ENCODE data around the gene CSNK2A3.

The CSNK2A3 gene

DNA sequence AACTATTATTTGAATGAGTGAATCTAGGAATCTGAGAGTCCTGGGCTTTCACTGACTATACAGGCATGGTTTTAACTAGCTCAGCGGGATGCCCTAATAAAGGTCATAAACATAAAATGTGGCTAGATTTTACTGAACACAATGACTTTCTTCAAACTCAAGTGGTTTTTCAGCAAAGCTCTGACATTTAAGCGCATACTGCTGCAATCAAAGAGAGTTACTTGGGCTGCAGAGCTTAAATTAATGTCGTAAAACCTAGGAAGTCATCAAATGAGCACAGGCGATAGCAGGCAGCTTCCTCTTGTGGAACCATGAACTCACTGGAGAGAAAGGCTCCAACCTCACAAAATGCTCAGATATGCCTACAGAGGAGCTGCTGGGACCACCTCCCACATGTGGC, 6.7 kb downstream of the CSNK2A3 start:
- Histone ChIP-seq H2AFZ (ENCODE audit: low read depth) (no peak overlapping the region), H3K27ac (no peak overlapping the region)

DNA sequence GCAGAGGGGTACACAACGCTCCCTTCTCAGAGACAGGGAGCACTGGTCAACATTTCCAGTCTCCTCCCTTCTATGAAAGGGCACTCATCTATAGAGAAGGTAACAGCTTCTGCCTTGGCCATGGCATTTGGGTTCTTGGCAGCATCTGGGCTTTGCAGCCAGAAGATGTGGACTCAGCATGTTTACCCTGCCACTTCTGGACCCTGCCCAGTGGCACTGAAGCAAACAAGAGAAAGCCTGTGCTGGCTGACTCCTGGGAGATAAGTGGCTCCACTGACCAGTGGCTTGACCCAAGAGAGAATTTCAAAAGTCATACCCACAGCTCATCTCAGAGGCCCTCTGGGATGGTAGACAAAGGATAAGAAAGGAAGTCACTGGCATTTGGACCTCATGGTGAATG, 8.0 kb downstream of the CSNK2A3 start:
- no peaks in the 10 kb centered on the region for H3K27me3 ChIP-seq (ENCODE audit: insufficient read depth, low read depth)
- no peak overlapping the region for H3K9ac ChIP-seq
- no peaks in the 10 kb centered on the region for H4K20me1 ChIP-seq (ENCODE audit: insufficient read depth)
- no peak overlapping the region for H2AFZ ChIP-seq (ENCODE audit: low read depth)
- TF ChIP-seq CTCF (conservative IDR thresholded peaks at IDR 0.05; ENCODE audit: low read depth, low read length) = no peak
- H3K4me2 ChIP-seq = no peak overlapping the region
- H3K79me2 ChIP-seq (ENCODE audit: insufficient read depth, low read depth) = no peaks in the 10 kb centered on the region
- no peaks in the 10 kb centered on the region for H3K36me3 ChIP-seq (ENCODE audit: insufficient read depth)
- no peak overlapping the region for H3K4me3 ChIP-seq (IDR thresholded peaks at IDR 0.05; ENCODE audit: insufficient read depth, low read depth, low read length)
- H3K4me1 ChIP-seq (ENCODE audit: low read depth, poor library complexity, severe bottlenecking) = no peaks in the 10 kb centered on the region
- no peak overlapping the region for H3K27ac ChIP-seq

More for the DNA sequence above, 6.7 kb downstream of the CSNK2A3 start:
- H3K4me2 ChIP-seq = no peak overlapping the region
- no peak overlapping the region for H3K9ac ChIP-seq
- no peaks in the 10 kb centered on the region for H3K36me3 ChIP-seq (ENCODE audit: insufficient read depth)
- H3K79me2 ChIP-seq (ENCODE audit: insufficient read depth, low read depth) = no peaks in the 10 kb centered on the region
- no peak overlapping the region for H3K4me3 ChIP-seq (IDR thresholded peaks at IDR 0.05; ENCODE audit: insufficient read depth, low read depth, low read length)
- no peaks in the 10 kb centered on the region for H4K20me1 ChIP-seq (ENCODE audit: insufficient read depth)
- no peaks in the 10 kb centered on the region for H3K27me3 ChIP-seq (ENCODE audit: insufficient read depth, low read depth)
- H3K4me1 ChIP-seq (ENCODE audit: low read depth, poor library complexity, severe bottlenecking) = no peaks in the 10 kb centered on the region
- no peak for TF ChIP-seq CTCF (conservative IDR thresholded peaks at IDR 0.05; ENCODE audit: low read depth, low read length)

- Histone ChIP-seq H3K4me3 (IDR thresholded peaks at IDR 0.05; ENCODE audit: insufficient read depth, low read depth, low read length) (no peak overlapping the region), H3K27ac (no peak overlapping the region), H3K4me2 (no peak overlapping the region), H2AFZ (ENCODE audit: low read depth) (no peak overlapping the region), H4K20me1 (ENCODE audit: insufficient read depth) (no peaks in the 10 kb centered on the region), H3K36me3 (ENCODE audit: insufficient read depth) (no peaks in the 10 kb centered on the region), H3K79me2 (ENCODE audit: insufficient read depth, low read depth) (no peaks in the 10 kb centered on the region), H3K4me1 (ENCODE audit: low read depth, poor library complexity, severe bottlenecking) (no peaks in the 10 kb centered on the region), H3K9ac (no peak overlapping the region), H3K27me3 (ENCODE audit: insufficient read depth, low read depth) (no peaks in the 10 kb centered on the region)
- no peak for TF ChIP-seq CTCF (conservative IDR thresholded peaks at IDR 0.05; ENCODE audit: low read depth, low read length)
Observed at GRCh38 chr11:11344045-11344444, 9.0 kb downstream of the CSNK2A3 start.

GRCh38 chr11:11338304-11338703, 14.7 kb downstream of the CSNK2A3 start:
- no peak overlapping the region for H3K4me3 ChIP-seq (IDR thresholded peaks at IDR 0.05; ENCODE audit: insufficient read depth, low read depth, low read length)
- H3K27ac ChIP-seq = no peak overlapping the region
- TF ChIP-seq CTCF (conservative IDR thresholded peaks at IDR 0.05; ENCODE audit: low read depth, low read length) = no peak
- no peak overlapping the region for H2AFZ ChIP-seq (ENCODE audit: low read depth)
- no peaks in the 10 kb centered on the region for H3K79me2 ChIP-seq (ENCODE audit: insufficient read depth, low read depth)
- H3K36me3 ChIP-seq (ENCODE audit: insufficient read depth) = no peaks in the 10 kb centered on the region
- H3K27me3 ChIP-seq (ENCODE audit: insufficient read depth, low read depth) = no peaks in the 10 kb centered on the region
- H3K9ac ChIP-seq = no peak overlapping the region
- no peak overlapping the region for H3K4me2 ChIP-seq
- no peaks in the 10 kb centered on the region for H3K4me1 ChIP-seq (ENCODE audit: low read depth, poor library complexity, severe bottlenecking)
- H4K20me1 ChIP-seq (ENCODE audit: insufficient read depth) = no peaks in the 10 kb centered on the region

All from KMS-11 (cell line).